Measurements from ENCODE around the gene BNIP3. TPM values are rescaled to one million over a fixed set of nuclear protein-coding genes. Genes with fewer than 3 reads are reported as not detected.

BNIP3 gene
- total RNA-seq, 4 donors from 2014 or later: 53.5 to 102 (median 68.3) TPM

DNA sequence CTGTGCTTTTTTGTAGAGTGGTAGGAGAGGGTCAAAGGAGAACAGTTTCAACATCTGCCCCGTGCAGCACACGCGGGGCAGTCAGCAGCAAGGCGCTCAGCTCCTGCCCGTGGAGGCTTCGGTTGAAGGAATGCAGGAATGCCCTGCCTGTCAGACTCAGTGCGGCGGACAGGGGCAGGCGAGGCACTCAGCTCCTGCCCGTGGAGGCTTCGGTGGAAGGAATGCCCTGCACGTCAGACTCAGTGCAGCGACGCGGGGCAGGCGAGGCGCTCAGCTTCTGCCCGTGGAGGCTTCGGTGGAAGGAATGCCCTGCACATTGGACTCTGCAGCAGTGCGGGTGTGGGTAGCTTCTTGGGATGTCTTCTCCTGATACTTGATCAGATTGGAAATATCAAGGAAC is 43.9 kb downstream of the BNIP3 start:
- 84 to 87% methylated on average over 5 to 7 of the region's 20 CpGs for WGBS, 2 donors (ENCODE audit: low coverage in 1 of 2)
- Histone ChIP-seq H3K27ac (no peak overlapping the region), H3K27me3 (no peaks in the 10 kb centered on the region), H3K4me3 (no peak overlapping the region), H3K9me3 (no peaks in the 10 kb centered on the region), H3K4me1 (peaks cover 0 to 16% (median 0%) of the 10 kb centered on the region in 3 donors), H3K36me3 (peaks cover 0 to 76% of the 10 kb centered on the region in 2 donors)
- no peak for ATAC-seq
- TF ChIP-seq, protein P1, sequence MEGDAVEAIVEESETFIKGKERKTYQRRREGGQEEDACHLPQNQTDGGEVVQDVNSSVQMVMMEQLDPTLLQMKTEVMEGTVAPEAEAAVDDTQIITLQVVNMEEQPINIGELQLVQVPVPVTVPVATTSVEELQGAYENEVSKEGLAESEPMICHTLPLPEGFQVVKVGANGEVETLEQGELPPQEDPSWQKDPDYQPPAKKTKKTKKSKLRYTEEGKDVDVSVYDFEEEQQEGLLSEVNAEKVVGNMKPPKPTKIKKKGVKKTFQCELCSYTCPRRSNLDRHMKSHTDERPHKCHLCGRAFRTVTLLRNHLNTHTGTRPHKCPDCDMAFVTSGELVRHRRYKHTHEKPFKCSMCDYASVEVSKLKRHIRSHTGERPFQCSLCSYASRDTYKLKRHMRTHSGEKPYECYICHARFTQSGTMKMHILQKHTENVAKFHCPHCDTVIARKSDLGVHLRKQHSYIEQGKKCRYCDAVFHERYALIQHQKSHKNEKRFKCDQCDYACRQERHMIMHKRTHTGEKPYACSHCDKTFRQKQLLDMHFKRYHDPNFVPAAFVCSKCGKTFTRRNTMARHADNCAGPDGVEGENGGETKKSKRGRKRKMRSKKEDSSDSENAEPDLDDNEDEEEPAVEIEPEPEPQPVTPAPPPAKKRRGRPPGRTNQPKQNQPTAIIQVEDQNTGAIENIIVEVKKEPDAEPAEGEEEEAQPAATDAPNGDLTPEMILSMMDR (IDR thresholded peaks at IDR 0.05): no peak
- TF ChIP-seq POLR2AphosphoS5 (IDR thresholded peaks at IDR 0.05) (no peak), POLR2A (IDR thresholded peaks at IDR 0.05) (no peak), EP300 (IDR thresholded peaks at IDR 0.05) (no peak)

DNA sequence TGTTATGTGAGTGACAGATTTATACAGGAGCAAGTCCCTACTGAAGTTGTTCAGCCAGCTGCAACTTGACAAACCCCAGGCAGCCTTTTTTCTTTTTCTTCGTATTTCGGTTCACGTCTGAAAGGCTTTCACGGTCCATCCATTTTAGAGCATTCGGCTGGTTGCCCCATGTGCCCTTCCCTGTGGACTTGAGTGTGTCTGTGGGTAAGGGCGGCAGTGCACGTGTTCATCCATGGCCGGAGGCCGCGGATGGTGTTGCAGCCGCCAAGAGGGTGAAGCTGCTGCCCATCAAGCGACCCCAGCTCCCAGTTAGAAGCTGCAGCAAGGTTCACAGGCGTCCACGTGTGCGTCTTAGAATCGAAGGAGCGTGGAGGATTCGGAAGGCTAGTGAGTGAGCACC is 45.0 kb downstream of the BNIP3 start:
- Histone ChIP-seq H3K27me3 (no peaks in the 10 kb centered on the region), H3K4me3 (no peak overlapping the region), H3K27ac (no peak overlapping the region), H3K36me3 (peaks cover 0 to 67% of the 10 kb centered on the region in 2 donors), H3K9me3 (no peaks in the 10 kb centered on the region), H3K4me1 (peaks cover 0 to 27% (median 3%) of the 10 kb centered on the region in 3 donors)
- ATAC-seq: no peak
- TF ChIP-seq, protein P1 (IDR thresholded peaks at IDR 0.05): no peak
- TF ChIP-seq POLR2AphosphoS5 (IDR thresholded peaks at IDR 0.05) (no peak), POLR2A (IDR thresholded peaks at IDR 0.05) (no peak), EP300 (IDR thresholded peaks at IDR 0.05) (no peak)
- 81 to 83% methylated on average over 8 to 9 of the region's 18 CpGs for WGBS, 2 donors (ENCODE audit: low coverage in 1 of 2)

DNA sequence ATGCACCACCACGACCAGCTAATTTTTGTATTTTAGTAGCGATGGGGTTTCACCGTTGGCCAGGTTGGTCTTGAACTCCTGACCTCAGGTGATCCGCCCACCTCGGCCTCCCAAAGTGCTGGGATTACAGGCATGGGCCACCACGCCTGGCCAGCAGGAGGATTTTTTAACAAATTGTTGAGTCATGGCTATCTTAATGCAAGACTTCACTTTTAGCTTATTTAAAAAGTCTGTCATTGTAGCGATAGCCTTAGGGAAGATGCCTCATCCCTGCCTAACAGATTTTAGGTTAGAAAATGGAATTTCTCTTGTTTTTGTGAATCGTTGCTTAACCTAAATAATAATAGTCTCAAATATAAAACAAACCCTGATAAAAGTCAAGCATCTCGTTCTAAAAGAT is 45.4 kb downstream of the BNIP3 start:
- Histone ChIP-seq H3K9me3 (no peaks in the 10 kb centered on the region), H3K36me3 (peaks cover 0 to 63% of the 10 kb centered on the region in 2 donors), H3K27me3 (no peaks in the 10 kb centered on the region), H3K4me1 (peaks cover 0 to 32% (median 4%) of the 10 kb centered on the region in 3 donors), H3K27ac (no peak overlapping the region), H3K4me3 (no peak overlapping the region)
- TF ChIP-seq, protein P1 (IDR thresholded peaks at IDR 0.05): no peak
- TF ChIP-seq EP300 (IDR thresholded peaks at IDR 0.05): no peak
- TF ChIP-seq POLR2AphosphoS5 (IDR thresholded peaks at IDR 0.05): no peak
- TF ChIP-seq POLR2A (IDR thresholded peaks at IDR 0.05): no peak
- ATAC-seq: no peak
- WGBS, 2 donors (ENCODE audit: low coverage in 1 of 2): 86 to 97% methylated on average over 6 to 7 of the region's 9 CpGs

DNA sequence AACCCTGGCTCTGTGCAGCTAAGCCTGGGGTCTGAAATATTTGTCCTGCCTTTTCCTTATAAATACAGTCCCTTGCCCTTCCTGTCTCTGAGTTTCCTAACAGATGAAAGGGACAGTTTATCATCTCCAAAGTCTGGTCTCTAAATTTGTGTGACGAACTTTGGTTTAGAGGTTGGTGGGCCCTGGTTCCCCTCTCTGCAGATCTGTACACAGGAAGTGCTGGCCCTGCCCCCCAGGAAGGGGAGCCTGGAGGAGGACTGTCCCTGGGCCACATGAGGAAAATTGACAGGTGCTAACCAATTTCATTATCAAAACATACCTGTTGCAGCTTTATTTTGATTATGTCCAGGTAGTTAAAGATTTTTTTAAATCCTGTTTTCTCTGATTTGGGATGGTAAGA is 46.5 kb downstream of the BNIP3 start:
- H3K4me3 ChIP-seq: no peak overlapping the region
- H3K27ac ChIP-seq: no peak overlapping the region
- peaks cover 0 to 52% of the 10 kb centered on the region in 2 donors for H3K36me3 ChIP-seq
- no peak for ATAC-seq
- no peaks in the 10 kb centered on the region for H3K9me3 ChIP-seq
- H3K4me1 ChIP-seq: peaks cover 0 to 42% (median 9%) of the 10 kb centered on the region in 3 donors
- WGBS, 2 donors (ENCODE audit: low coverage in 1 of 2): 30 to 63% methylated on average over 1 of the region's 1 CpG
- TF ChIP-seq EP300 (IDR thresholded peaks at IDR 0.05) (no peak), POLR2A (IDR thresholded peaks at IDR 0.05) (no peak), POLR2AphosphoS5 (IDR thresholded peaks at IDR 0.05) (no peak)
- TF ChIP-seq, protein P1 (IDR thresholded peaks at IDR 0.05): no peak
- H3K27me3 ChIP-seq: no peaks in the 10 kb centered on the region

DNA sequence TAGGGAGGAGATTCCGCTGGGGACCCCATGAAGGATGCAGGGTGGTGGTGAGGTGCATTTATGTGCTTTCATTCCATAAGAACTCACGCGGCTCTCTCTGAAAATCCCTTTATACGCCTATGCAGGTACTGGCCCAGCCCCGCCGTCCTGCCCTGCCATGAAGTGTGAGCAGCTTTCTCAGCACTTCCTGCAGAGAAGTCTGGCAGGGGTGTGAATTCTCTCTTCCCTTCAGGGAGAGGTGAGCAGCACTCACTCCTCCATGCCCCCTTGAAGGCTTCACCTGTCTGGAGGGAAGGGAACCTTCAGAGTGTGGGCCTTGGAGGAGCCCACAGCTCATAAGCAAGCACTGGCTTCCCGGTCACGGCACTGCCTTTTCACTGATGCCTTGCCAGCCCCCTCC is 47.0 kb downstream of the BNIP3 start:
- Histone ChIP-seq H3K27me3 (no peaks in the 10 kb centered on the region), H3K4me1 (peaks cover 0 to 47% (median 9%) of the 10 kb centered on the region in 3 donors), H3K9me3 (no peaks in the 10 kb centered on the region), H3K36me3 (peaks cover 0 to 49% of the 10 kb centered on the region in 2 donors), H3K27ac (no peak overlapping the region), H3K4me3 (no peak overlapping the region)
- WGBS, 2 donors (ENCODE audit: low coverage in 1 of 2): 89% methylated on average over 1 of the region's 8 CpGs; no CpG with 5 or more reads in 1 of the 2 donors
- ATAC-seq: no peak
- TF ChIP-seq, protein P1 (IDR thresholded peaks at IDR 0.05): no peak
- TF ChIP-seq EP300 (IDR thresholded peaks at IDR 0.05) (no peak), POLR2AphosphoS5 (IDR thresholded peaks at IDR 0.05) (no peak), POLR2A (IDR thresholded peaks at IDR 0.05) (no peak)
